22Rv1 (cell line): ENCODE data around the gene BFSP2.

Experiments used
- ZFX ChIP-seq: fragments of 450-650 bp; IDR thresholded peaks from 2 replicates; pipeline ENCODE4 v1.6.1; 2017; ENCODE audit warnings: antibody characterized with exemption, borderline replicate concordance
- TF ChIP-seq, protein P1 (sequence below): fragments of 450-650 bp; IDR thresholded peaks from 2 replicates; pipeline ENCODE4 v1.5.1; 2017; ENCODE audit warnings: mild to moderate bottlenecking

DNA sequence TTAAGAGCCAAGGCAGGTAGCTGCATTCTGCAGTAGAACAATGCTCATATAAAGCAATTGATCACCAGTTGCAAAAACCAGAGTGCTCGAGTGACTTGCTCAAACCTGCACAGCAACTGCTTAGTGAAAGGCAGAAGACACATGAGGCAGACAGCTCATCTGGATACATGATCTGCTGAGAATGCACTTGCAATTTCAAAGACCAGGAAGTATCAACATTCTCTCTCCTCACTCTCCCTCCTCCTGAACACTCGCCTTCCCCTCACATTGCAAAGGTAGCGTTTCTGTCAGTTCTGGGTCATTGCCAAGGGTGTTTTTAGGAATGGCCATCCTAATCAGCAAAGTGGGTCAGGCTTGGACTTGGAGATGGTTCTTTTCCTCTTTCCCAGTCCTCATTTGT is 61.0 kb downstream of the BFSP2 start:
- TF ChIP-seq, protein P1, sequence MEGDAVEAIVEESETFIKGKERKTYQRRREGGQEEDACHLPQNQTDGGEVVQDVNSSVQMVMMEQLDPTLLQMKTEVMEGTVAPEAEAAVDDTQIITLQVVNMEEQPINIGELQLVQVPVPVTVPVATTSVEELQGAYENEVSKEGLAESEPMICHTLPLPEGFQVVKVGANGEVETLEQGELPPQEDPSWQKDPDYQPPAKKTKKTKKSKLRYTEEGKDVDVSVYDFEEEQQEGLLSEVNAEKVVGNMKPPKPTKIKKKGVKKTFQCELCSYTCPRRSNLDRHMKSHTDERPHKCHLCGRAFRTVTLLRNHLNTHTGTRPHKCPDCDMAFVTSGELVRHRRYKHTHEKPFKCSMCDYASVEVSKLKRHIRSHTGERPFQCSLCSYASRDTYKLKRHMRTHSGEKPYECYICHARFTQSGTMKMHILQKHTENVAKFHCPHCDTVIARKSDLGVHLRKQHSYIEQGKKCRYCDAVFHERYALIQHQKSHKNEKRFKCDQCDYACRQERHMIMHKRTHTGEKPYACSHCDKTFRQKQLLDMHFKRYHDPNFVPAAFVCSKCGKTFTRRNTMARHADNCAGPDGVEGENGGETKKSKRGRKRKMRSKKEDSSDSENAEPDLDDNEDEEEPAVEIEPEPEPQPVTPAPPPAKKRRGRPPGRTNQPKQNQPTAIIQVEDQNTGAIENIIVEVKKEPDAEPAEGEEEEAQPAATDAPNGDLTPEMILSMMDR: no peak
- no peak for TF ChIP-seq ZFX
